Body of pancreas (tissue), 4 donors: ENCODE data around the gene CMC1. TPM values are rescaled to one million over a fixed set of nuclear protein-coding genes. Genes with fewer than 3 reads are reported as not detected.

ENCODE experiments used
- ATAC-seq: fragments of 150-250 bp; one replicate; pipeline ENCODE4 v1.9.1; 2016
- DNase-seq, 4 donors: peaks; one replicate each; pipeline ENCODE4 v3.0.0-alpha.2; 2019
- H3K27ac ChIP-seq, 4 donors: fragments of 200-600 bp; sonication (generic); 1 replicate in 3 of 4; 2 replicates in 1 of 4; pipeline versions ENCODE4 v1.5.1 to v1.6.1; 2016 to 2019; ENCODE audit warnings: mild to moderate bottlenecking in 1 of 4, mixed read lengths in 1 of 4, moderate library complexity in 1 of 4
- H3K27me3 ChIP-seq, 2 donors: fragments of 200-600 bp; sonication (generic); one replicate each; pipeline ENCODE4 v1.6.0; 2016; ENCODE audit warnings: mild to moderate bottlenecking in 1 of 2
- H3K36me3 ChIP-seq, 2 donors: fragments of 200-600 bp; sonication (generic); replicated peaks in 1 of 2; 2 replicates each; pipeline ENCODE4 v1.5.1; 2016; ENCODE audit warnings: low read depth in 2 of 2; ENCODE audit not compliant: insufficient read depth in 1 of 2
- H3K4me1 ChIP-seq: fragments of 200-600 bp; sonication (generic); one replicate; pipeline ENCODE4 v1.6.0; 2016
- H3K4me3 ChIP-seq, 2 donors: fragments of 200-600 bp; sonication (generic); 1 replicate in 1 of 2; 2 replicates in 1 of 2; pipeline ENCODE4 v1.5.1; 2016 to 2019
- H3K9me3 ChIP-seq, 3 donors: fragments of 200-600 bp; sonication (generic); 1 replicate in 2 of 3; 2 replicates in 1 of 3; pipeline ENCODE4 v1.5.1; 2016
- POLR2A ChIP-seq, 3 donors: fragments of 450-650 bp; IDR thresholded peaks; one replicate each; pipeline ENCODE4 v1.6.1; 2016; ENCODE audit warnings: antibody characterized with exemption in 3 of 3, mild to moderate bottlenecking in 2 of 3
- WGBS, 2 donors: methylation state at CpG; one replicate each; pipeline ENCODE4 v1.1.5; 2017; 5-methylcytosine and 5-hydroxymethylcytosine counted together
- intact Hi-C: fragments of 100-400 bp; cut with DNase I; formaldehyde crosslinking; loops from one replicate; pipeline ENCODE4 v1.15.1; 2023
- total RNA-seq, 2 donors: library from RNA; depleted of rRNA; stranded (reverse); fragments of >200 nt; gene quantifications; one replicate each; pipeline ENCODE4 v1.1.0, GENCODE V29; 2016
- TF ChIP-seq, protein P1 (sequence below), 7 experiments: fragments of 450-650 bp in 4 of 7; fragments of 200-600 bp in 3 of 7; sonication (generic) in 3 of 7; IDR thresholded peaks; one replicate each; pipeline ENCODE4 v1.5.1; 2016 to 2019; ENCODE audit warnings: antibody characterized with exemption in 7 of 7

CMC1 gene
- total RNA-seq, 2 donors from 2014 or later, result 2.6 to 5.4 TPM

GRCh38 chr3:28252001-28252431 is 10.6 kb downstream of the CMC1 start:
- no peak overlapping the region for H3K27ac ChIP-seq
- ATAC-seq (no peak), DNase-seq (no peak)
- no peaks in the 10 kb centered on the region for H3K27me3 ChIP-seq
- intact Hi-C loops, result no loop called here
- no peaks in the 10 kb centered on the region for H3K9me3 ChIP-seq
- H3K4me3 ChIP-seq, result no peak overlapping the region
- peaks cover 6% of the 10 kb centered on the region for H3K4me1 ChIP-seq
- H3K36me3 ChIP-seq, result no peaks in the 10 kb centered on the region
- TF ChIP-seq, protein P1, sequence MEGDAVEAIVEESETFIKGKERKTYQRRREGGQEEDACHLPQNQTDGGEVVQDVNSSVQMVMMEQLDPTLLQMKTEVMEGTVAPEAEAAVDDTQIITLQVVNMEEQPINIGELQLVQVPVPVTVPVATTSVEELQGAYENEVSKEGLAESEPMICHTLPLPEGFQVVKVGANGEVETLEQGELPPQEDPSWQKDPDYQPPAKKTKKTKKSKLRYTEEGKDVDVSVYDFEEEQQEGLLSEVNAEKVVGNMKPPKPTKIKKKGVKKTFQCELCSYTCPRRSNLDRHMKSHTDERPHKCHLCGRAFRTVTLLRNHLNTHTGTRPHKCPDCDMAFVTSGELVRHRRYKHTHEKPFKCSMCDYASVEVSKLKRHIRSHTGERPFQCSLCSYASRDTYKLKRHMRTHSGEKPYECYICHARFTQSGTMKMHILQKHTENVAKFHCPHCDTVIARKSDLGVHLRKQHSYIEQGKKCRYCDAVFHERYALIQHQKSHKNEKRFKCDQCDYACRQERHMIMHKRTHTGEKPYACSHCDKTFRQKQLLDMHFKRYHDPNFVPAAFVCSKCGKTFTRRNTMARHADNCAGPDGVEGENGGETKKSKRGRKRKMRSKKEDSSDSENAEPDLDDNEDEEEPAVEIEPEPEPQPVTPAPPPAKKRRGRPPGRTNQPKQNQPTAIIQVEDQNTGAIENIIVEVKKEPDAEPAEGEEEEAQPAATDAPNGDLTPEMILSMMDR (IDR thresholded peaks at IDR 0.05), result no peak
- no peak for TF ChIP-seq POLR2A (IDR thresholded peaks at IDR 0.05)
- WGBS, 2 donors, result 88 to 92% methylated on average over 3 of the region's 3 CpGs

DNA sequence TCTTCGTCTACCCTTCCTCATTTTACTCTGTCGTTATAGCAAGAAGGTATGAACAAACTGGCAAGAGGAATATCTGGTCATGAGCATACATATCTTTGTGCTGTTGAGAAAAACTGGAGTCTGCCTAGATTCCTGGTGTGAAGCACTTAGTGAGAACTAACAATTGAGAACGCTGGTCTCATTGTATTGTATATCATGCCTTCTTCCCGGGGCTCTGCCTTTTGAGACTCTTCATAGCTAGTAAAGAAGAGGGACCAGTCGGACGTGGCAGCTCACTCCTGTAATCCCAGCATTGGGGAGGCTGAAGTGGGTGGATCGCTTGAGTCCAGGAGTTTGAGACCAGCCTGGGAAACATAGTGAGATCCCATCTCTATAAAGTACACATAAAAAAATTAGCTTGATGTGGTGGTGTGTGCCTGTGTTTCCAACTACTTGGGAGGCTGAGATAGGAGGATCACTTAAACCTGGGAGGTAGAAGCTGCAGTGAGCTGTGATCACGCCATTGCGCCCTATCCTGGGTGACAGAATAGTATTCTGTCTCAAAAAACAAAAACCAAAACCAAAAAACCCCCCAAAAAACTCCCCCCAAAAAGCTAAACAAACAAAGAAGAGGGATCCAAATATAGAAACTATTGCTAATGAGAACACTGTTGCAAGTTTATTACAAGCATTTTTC is 11.8 kb downstream of the CMC1 start:
- Histone ChIP-seq H3K4me1 (no peaks in the 10 kb centered on the region), H3K36me3 (no peaks in the 10 kb centered on the region), H3K4me3 (no peak overlapping the region), H3K27me3 (no peaks in the 10 kb centered on the region), H3K27ac (no peak overlapping the region), H3K9me3 (no peaks in the 10 kb centered on the region)
- WGBS, 2 donors, result 88 to 89% methylated on average over 9 of the region's 9 CpGs
- no peak for DNase-seq
- intact Hi-C loops, result no loop called here
- TF ChIP-seq, protein P1 (IDR thresholded peaks at IDR 0.05), result no peak
- no peak for TF ChIP-seq POLR2A (IDR thresholded peaks at IDR 0.05)
- no peak for ATAC-seq

GRCh38 chr3:28262001-28262400 is 20.6 kb downstream of the CMC1 start:
- DNase-seq (no peak), ATAC-seq (no peak)
- no peaks in the 10 kb centered on the region for H3K36me3 ChIP-seq
- H3K4me3 ChIP-seq, result no peak overlapping the region
- H3K27me3 ChIP-seq, result no peaks in the 10 kb centered on the region
- TF ChIP-seq, protein P1 (IDR thresholded peaks at IDR 0.05), result no peak
- no peak for TF ChIP-seq POLR2A (IDR thresholded peaks at IDR 0.05)
- H3K4me1 ChIP-seq, result no peaks in the 10 kb centered on the region
- H3K27ac ChIP-seq, result no peak overlapping the region
- no peaks in the 10 kb centered on the region for H3K9me3 ChIP-seq
- intact Hi-C loops, result no loop called here

- ATAC-seq (no peak), DNase-seq (no peak)
- no peak overlapping the region for H3K4me3 ChIP-seq
- no peaks in the 10 kb centered on the region for H3K36me3 ChIP-seq
- H3K4me1 ChIP-seq, result peaks cover 15% of the 10 kb centered on the region
- H3K27ac ChIP-seq, result no peak overlapping the region
- H3K9me3 ChIP-seq, result no peaks in the 10 kb centered on the region
- intact Hi-C loops, result no loop called here
- TF ChIP-seq POLR2A (IDR thresholded peaks at IDR 0.05), result no peak
- TF ChIP-seq, protein P1 (IDR thresholded peaks at IDR 0.05), result no peak
- no peaks in the 10 kb centered on the region for H3K27me3 ChIP-seq
These were observed 24.2 kb downstream of the CMC1 start for GRCh38 chr3:28265641-28266040.
